Muscle layer of colon (tissue), 2 donors: ENCODE results near the gene CACNA1D.

Experiments
- H3K27ac ChIP-seq: one replicate; pipeline ENCODE4 v1.7.0; 2013; ENCODE audit warnings: low read depth, mild to moderate bottlenecking, low read length, moderate library complexity
- H3K27me3 ChIP-seq, 2 donors: one replicate each; pipeline ENCODE4 v1.7.0; 2013; ENCODE audit warnings: low read length in 2 of 2, mild to moderate bottlenecking in 2 of 2; ENCODE audit not compliant: insufficient read depth in 2 of 2, control insufficient read depth in 1 of 2
- H3K36me3 ChIP-seq: one replicate; pipeline ENCODE4 v1.7.0; 2013; ENCODE audit warnings: mild to moderate bottlenecking, low read length; ENCODE audit not compliant: insufficient read depth
- H3K4me1 ChIP-seq: one replicate; pipeline ENCODE4 v1.7.0; 2013; ENCODE audit warnings: mild to moderate bottlenecking, low read length; ENCODE audit not compliant: insufficient read depth
- H3K4me3 ChIP-seq, 2 donors: one replicate each; pipeline ENCODE4 v1.7.0; 2013; ENCODE audit warnings: low read length in 2 of 2, low read depth in 1 of 2, mild to moderate bottlenecking in 1 of 2, moderate library complexity in 1 of 2
- H3K9ac ChIP-seq: one replicate; pipeline ENCODE4 v1.7.0; 2013; ENCODE audit warnings: low read length
- H3K9me3 ChIP-seq: one replicate; pipeline ENCODE4 v1.7.0; 2013; ENCODE audit warnings: mild to moderate bottlenecking, low read length
- donor health status: abdominal sarcoma.
- donor health status: Adenocarcinoma of cecum.

Gene CACNA1D

GRCh38 chr3:53533472-53533871, 39.1 kb downstream of the CACNA1D start:
- no peak overlapping the region for H3K27ac ChIP-seq
- peaks cover 10% of the 10 kb centered on the region for H3K4me1 ChIP-seq
- no peak overlapping the region for H3K4me3 ChIP-seq
- H3K9ac ChIP-seq: no peak overlapping the region
- H3K9me3 ChIP-seq: no peaks in the 10 kb centered on the region
- no peaks in the 10 kb centered on the region for H3K36me3 ChIP-seq
- H3K27me3 ChIP-seq: no peaks in the 10 kb centered on the region

DNA sequence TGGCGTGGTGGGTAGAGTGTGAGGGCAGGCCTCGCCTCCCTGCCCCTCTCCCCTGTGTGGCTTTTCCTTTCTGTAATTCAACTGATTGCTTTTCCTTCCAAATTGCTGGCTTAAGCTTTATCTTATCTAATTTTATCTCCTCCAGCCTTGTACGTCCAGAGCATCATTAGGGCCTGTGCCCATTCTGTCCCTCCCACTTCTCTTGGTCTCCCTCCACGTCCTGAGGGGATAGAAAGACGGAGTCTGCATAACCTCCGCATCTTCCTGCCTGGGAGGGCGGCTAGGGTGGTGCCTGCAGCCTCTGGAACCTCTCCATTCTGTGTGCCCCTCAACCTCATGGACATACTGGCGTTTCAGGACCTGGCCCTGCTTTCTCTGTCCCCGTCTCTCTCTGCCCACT, 39.8 kb downstream of the CACNA1D start:
- H3K4me1 ChIP-seq: peaks cover 10% of the 10 kb centered on the region
- no peak overlapping the region for H3K4me3 ChIP-seq
- no peaks in the 10 kb centered on the region for H3K9me3 ChIP-seq
- H3K36me3 ChIP-seq: no peaks in the 10 kb centered on the region
- H3K27me3 ChIP-seq: no peaks in the 10 kb centered on the region
- H3K9ac ChIP-seq: no peak overlapping the region
- H3K27ac ChIP-seq: no peak overlapping the region

DNA sequence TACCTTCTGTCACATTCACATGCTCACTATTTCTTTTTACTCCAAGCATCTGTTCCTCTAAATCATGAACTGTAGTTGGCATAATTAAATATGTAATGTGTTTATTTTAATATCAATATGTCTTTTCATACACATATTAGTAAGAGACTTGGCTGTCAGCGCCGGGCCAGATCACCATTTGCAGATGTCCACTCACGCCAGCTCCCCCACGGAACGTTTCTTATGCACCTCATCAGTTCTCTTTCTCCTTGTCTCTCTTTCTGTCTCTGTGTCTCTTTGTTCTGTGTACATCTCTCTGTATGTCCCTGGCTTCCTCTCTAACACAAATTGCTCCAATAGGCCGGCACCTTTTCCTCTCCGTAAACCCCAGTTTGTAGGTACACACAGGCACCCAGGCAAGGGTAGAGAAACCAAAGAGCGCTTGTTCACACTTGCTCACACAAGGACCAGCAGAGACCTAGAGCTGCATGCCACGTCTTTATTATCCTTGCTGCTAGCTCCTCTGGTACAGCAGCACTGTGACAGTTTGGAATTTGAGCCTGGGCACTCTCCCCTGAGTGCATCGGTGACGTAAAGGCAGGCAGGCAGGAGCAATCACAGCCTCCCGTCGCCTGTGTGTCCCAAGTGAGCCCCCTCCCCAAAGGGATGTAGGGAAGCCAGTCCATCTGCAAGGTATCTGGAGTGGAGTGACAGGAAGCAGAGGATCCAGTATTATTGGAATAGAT, 40.4 kb downstream of the CACNA1D start:
- H3K4me1 ChIP-seq: peaks cover 10% of the 10 kb centered on the region
- no peaks in the 10 kb centered on the region for H3K36me3 ChIP-seq
- no peak overlapping the region for H3K27ac ChIP-seq
- no peak overlapping the region for H3K9ac ChIP-seq
- H3K9me3 ChIP-seq: no peaks in the 10 kb centered on the region
- no peak overlapping the region for H3K4me3 ChIP-seq
- no peaks in the 10 kb centered on the region for H3K27me3 ChIP-seq

DNA sequence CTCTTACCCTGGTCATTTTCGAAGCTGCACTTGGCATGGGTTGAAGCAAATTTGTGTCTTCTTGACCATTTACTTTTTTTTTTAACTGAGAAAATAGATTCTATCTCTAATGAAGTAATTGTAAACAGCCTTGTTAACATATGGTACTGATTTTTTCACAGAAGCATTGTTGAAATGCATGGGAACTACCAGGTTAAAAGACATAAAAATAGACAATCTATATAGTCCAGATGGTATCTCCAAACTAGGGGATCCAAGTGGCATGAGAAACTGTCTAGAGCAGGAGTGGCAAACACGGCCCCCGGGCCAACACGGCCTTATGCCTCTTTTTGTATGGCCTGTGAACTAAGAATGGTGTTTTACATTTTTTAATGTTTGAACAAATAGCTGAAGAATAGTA, 41.9 kb downstream of the CACNA1D start:
- no peaks in the 10 kb centered on the region for H3K36me3 ChIP-seq
- H3K4me1 ChIP-seq: peaks cover 10% of the 10 kb centered on the region
- H3K9me3 ChIP-seq: no peaks in the 10 kb centered on the region
- H3K27ac ChIP-seq: no peak overlapping the region
- H3K9ac ChIP-seq: no peak overlapping the region
- no peak overlapping the region for H3K4me3 ChIP-seq
- H3K27me3 ChIP-seq: no peaks in the 10 kb centered on the region

DNA sequence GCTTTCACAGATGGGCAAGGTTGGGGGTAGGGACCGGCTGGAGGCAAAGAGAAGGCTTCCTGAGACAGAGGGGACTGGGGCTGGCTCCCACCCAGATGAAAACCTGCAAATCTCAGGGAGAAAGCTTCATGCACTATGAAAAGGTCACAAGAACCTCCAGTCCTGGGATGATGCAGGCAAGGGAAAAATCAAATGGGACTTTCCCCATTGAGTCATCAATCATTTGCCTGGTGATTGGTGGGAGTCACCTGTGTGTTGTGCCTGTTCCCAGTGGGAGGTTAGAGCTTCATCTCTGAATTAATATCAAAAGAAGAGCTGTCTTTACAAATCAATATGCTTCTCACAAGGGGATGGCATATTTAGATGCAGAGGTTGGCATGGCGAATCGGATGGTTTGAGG, 49.9 kb downstream of the CACNA1D start:
- Histone ChIP-seq H3K27me3 (no peaks in the 10 kb centered on the region), H3K9me3 (no peaks in the 10 kb centered on the region), H3K27ac (no peak overlapping the region), H3K36me3 (no peaks in the 10 kb centered on the region), H3K4me1 (peaks cover 17% of the 10 kb centered on the region), H3K4me3 (no peak overlapping the region), H3K9ac (no peak overlapping the region)

DNA sequence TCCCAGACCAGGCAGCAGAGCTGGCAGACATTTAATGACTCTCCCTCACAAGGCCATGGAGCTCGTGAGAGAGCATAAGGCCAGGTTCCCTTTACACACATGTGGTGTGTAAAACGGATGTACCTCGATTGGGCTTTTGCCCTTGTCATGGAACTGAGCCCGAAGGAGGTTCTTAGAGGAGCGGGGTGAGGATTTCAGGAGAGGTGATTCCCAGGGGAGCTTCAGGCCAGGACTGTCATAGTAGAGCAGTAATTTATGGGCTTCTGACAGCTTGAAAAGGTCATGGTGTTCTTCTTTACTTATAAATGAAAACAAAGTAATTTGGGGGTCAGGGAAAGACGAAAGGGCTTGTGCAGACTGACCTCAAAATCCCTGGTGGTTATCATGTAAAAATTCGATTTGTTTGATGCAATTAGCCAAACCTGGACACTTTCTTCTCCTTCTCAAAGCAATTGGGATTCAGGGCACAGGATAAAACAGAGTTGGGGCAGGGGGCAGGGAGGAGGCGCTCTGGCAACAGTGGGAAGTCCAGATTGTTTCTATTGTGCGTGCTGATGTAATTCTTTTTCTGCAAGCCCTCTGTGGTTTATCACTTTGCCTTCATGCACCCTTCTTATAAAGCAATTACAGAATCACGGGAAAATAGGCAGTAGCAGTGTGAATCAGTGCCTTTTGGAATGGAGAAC, 51.0 kb downstream of the CACNA1D start:
- peak overlapping the region; percentile 16 for H3K27ac ChIP-seq
- no peaks in the 10 kb centered on the region for H3K27me3 ChIP-seq
- H3K9ac ChIP-seq: no peak overlapping the region
- no peaks in the 10 kb centered on the region for H3K9me3 ChIP-seq
- peak overlapping the region in 1 of 2 donors; percentile 13 for H3K4me3 ChIP-seq
- H3K36me3 ChIP-seq: no peaks in the 10 kb centered on the region
- peaks cover 23% of the 10 kb centered on the region for H3K4me1 ChIP-seq

DNA sequence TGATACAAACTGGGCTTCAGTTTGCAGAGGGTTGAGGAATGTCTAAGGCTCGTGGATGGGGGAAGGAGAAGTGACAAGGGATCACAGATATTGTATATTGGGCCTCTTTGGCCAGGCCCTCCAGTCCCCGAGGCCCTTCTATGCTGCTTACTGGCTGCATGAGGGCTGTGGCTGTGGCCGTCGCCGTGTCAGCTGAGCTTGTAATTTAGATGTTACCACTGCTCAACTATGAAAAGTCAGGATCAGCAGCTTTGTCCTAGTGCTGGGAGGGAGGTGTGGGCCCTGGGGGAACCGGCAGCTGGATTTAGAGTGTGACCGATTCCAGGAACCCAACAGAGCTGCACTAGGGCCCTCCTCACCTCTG, 51.6 kb downstream of the CACNA1D start:
- H3K27ac ChIP-seq: peak overlapping the region; percentile 16

DNA sequence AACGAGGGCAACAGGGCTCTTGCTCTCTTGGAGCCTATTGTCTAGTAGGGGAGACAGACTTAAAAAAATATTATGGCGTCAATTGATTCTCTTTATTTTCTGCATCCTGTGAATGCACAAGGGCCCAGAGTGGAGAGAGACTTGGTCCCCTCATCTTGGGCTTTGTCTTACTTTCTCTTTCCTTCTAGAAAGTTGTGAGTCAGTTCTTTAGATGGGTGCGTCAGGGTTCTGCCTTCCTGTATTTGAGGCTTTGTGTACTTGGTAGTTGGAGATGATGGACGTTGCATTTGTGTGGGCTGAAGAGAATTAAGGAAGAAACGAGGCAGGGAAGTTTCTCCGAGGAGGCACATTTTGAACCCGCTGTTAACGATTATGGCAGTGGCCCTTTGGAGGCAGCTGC, 52.9 kb downstream of the CACNA1D start:
- H3K4me1 ChIP-seq: peaks cover 24% of the 10 kb centered on the region
- H3K27me3 ChIP-seq: no peaks in the 10 kb centered on the region
- no peak overlapping the region for H3K27ac ChIP-seq
- no peak overlapping the region for H3K9ac ChIP-seq
- no peaks in the 10 kb centered on the region for H3K36me3 ChIP-seq
- no peaks in the 10 kb centered on the region for H3K9me3 ChIP-seq
- H3K4me3 ChIP-seq: no peak overlapping the region

More for the DNA sequence above, 51.6 kb downstream of the CACNA1D start:
- Histone ChIP-seq H3K9ac (no peak overlapping the region), H3K4me1 (peaks cover 24% of the 10 kb centered on the region), H3K36me3 (no peaks in the 10 kb centered on the region), H3K27me3 (no peaks in the 10 kb centered on the region), H3K9me3 (no peaks in the 10 kb centered on the region), H3K4me3 (peak overlapping the region in 1 of 2 donors; percentile 13)

DNA sequence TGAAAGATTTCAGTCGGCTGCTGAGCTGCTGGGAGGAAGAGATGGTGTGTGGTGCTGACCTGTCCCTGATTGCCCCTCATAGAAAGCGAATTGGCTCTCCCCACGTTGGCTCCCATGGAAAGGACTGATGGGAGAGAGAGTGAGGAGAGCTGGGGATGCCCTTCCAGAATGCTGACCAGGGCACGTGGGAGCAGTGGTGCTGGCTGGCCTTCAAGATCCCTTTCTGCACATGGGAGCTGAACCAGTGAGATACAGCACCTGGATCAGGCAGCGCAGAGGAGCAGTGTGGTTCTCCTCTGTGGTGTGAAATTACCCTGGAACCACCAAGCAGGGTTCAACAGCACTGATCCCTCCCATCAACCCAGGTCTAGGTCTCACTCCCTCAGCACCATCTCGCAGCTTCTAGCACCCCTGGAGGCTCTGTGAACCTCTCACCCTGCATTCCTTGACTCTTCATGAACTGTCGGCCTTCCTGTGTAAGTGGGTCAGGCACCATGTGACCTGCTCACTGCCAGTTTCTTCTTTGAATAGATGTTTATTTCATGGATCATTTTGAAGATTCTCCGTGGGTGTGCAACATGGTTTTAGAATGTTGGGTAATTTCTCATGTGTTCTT, 55.7 kb downstream of the CACNA1D start:
- Histone ChIP-seq H3K4me1 (peaks cover 23% of the 10 kb centered on the region), H3K9ac (no peak overlapping the region), H3K4me3 (no peak overlapping the region), H3K36me3 (no peaks in the 10 kb centered on the region), H3K9me3 (no peaks in the 10 kb centered on the region), H3K27me3 (no peaks in the 10 kb centered on the region), H3K27ac (no peak overlapping the region)

DNA sequence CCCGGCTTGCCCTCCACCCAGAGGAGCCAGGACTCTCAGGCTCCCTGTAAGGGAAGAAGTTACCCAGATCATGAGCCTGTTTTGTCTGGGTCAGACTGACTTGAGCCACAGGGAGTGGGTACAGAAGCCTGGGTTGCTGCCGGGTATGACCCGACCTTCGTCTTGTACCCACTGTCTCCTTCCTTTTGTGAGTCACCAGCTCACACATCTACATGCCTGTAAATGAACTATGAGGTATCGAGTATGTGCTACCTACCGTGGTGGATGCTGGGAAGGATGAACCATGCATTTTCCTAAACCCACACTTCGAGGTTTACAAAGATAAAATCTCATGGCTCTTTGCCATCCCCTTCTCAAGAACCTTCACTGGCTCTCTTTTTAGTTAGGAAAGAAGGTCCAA, 56.9 kb downstream of the CACNA1D start:
- Histone ChIP-seq H3K36me3 (no peaks in the 10 kb centered on the region), H3K4me1 (peaks cover 11% of the 10 kb centered on the region), H3K27ac (no peak overlapping the region), H3K27me3 (no peaks in the 10 kb centered on the region), H3K9ac (no peak overlapping the region), H3K9me3 (no peaks in the 10 kb centered on the region), H3K4me3 (no peak overlapping the region)

DNA sequence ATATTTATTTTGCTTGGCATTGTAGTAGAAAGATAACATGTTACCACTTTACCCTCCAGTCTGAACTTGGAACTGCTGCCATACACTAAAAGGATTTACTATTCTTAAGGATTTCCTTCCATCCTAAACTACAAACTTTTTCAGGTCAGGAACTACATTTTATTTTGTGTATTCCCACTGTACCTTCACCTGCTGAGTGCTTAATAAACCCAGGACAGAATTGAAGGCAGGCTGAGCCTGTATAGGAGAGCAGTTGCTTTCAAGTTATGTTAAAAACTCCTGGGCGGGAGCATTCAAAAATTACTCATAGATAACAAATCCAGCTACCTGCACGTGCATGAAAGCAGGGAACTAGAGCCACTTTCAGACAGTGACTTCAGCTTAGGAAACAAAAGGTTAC, 58.3 kb downstream of the CACNA1D start:
- Histone ChIP-seq H3K27ac (no peak overlapping the region), H3K27me3 (no peaks in the 10 kb centered on the region), H3K9ac (no peak overlapping the region), H3K4me1 (peaks cover 7% of the 10 kb centered on the region), H3K36me3 (no peaks in the 10 kb centered on the region), H3K9me3 (no peaks in the 10 kb centered on the region), H3K4me3 (no peak overlapping the region)
